COLO668 (cell line): ENCODE data around the gene ZNF350.
"Not testable (repeated sequence)": the region's sequence is repeated elsewhere in the genome, so short reads cannot be mapped to it uniquely, and the experiment has no call there.

Experiments
- DNase-seq: peaks from one replicate; lab custom pipeline; 2025; ENCODE audit not compliant: unreplicated experiment; lab: John Stamatoyannopoulos, UW

ZNF350 gene

GRCh38 chr19:51975787-51976186, 10.9 kb downstream of the ZNF350 start:
- not testable (repeated sequence) for DNase-seq

- peak; percentile 12 for DNase-seq
Measured at GRCh38 chr19:51971624-51972023, 15.0 kb downstream of the ZNF350 start.

DNA sequence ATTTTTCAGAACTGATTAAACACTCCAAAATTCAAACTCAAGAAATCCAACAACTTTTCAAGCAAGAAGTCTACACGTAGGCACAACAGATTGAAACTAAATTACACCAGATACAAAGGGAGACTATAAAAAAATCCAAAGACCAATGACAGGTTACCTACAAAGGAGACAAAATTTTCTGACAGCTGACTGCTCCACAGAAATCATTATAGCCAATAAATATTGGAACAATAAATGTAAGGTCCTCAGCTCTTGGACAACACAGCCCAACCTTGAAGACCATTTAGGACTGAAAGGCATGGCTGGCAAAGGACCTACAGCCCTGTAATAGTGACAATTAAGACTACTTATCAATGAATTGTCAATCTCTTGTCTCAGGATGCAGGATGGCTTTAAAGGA, 15.9 kb downstream of the ZNF350 start:
- no peak for DNase-seq

GRCh38 chr19:51965583-51965982, 21.1 kb downstream of the ZNF350 start:
- no peak for DNase-seq

- not testable (repeated sequence) for DNase-seq
Measured at GRCh38 chr19:51960621-51961233, 25.9 kb downstream of the ZNF350 start.

- no peak for DNase-seq
Measured at GRCh38 chr19:51959791-51960190, 26.8 kb downstream of the ZNF350 start.

- not testable (repeated sequence) for DNase-seq
Measured at GRCh38 chr19:51957846-51958245, 28.8 kb downstream of the ZNF350 start.

DNA sequence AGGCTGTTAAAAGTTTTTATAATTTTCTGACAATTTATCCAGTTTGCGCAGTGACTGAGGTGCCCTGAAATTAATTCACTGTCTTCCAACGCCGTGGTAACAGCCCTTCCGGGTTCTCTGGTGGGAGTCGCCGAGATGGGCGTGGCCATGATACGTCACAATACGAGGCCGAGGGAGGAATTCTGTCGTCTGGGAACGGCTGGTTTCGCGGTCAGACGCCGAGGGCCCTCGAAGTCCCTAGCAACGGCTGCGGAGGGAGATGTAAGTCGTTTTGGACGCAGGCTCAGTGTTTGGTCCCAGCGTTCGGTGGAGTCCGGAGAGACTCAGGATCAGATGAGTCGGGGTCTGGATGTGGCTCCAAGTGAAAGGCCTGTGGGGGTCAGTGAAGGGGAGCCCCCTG, 37.7 kb downstream of the ZNF350 start:
- no peak for DNase-seq

DNA sequence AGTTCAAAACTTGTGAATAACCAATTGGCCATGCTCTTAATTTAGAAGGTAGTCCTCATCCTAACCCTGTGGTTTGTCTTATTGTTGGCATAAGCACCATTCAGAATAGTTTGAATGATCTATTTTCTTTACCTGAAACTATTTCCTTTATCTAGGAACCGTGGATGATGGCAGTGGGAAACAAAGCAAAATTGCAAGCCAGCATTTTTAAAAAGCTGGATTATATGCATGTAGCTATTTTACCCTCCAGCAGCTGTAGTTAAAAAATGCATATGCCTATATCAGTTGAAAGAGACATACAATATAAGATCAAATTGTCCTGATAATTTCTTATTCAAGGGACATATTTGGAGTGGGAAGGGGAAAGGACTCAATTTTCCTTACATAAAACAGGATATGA, 40.0 kb downstream of the ZNF350 start:
- DNase-seq: no peak

DNA sequence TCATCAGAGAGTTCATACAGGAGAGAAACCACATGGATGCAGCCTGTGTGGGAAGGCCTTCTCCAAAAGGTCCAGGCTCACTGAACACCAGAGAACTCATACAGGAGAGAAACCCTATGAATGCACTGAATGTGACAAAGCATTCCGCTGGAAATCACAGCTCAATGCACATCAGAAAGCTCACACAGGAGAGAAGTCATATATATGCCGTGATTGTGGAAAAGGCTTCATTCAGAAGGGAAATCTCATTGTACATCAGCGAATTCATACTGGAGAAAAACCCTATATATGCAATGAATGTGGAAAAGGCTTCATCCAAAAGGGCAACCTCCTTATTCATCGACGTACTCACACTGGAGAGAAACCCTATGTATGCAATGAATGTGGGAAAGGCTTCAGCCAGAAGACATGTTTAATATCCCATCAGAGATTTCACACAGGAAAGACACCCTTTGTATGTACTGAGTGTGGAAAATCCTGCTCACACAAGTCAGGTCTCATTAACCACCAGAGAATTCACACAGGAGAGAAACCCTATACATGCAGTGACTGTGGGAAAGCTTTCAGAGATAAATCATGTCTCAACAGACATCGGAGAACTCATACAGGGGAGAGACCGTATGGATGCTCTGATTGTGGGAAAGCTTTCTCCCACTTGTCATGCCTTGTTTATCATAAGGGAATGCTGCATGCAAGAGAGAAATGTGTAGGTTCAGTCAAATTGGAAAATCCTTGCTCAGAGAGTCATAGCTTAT, 41.7 kb downstream of the ZNF350 start:
- no peak for DNase-seq

- DNase-seq: no peak
Measured at GRCh38 chr19:51938936-51939335, 47.7 kb downstream of the ZNF350 start.

GRCh38 chr19:51931921-51932320, 54.7 kb downstream of the ZNF350 start:
- no peak for DNase-seq

- no peak for DNase-seq
Measured at GRCh38 chr19:51927859-51928258, 58.8 kb downstream of the ZNF350 start.

DNA sequence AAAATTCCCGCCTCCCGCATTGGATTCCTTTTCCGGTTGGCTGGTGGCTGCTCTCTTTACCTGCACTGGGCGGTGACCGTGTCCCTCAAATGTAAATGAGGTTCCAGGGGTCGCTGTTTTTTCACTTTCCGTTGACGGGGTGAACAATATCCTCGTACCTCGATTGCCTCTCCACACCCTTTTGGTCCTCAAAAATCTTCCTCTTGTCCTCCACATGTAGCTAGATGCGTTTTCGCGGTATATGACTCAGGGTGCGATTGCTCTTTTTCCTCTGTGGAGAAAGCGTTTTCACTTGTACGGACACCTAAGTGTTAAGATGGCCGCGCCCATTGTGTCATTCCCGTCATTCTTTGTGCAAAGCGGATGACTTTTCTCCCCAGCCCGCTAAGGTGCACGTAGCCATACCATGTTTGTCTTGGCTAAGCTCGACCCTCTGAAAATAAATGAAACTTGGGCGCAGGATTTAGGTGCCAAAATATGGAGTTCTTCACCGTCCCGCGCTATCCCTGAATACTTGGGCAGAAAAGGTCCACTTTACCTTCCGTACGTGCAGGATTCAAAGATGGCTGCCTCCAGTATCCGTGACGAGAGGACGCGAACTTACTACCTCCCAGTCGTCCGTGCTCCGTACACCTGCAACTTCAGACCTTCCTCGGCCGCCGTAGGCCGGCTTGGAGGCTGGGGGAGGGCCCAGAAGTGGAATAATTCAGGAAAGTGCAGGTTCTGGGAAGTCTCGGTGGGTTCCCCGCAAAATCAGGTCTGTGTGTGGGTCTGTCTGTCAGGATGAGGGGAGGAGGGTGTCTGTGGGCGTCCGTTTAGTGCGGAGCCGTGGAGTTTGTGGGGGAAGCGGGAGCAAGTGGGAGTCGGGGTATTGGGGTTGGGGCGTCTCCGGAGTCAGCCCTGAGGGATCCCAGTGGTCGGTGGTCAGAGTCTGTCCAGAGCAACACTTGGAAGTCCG, 59.6 kb downstream of the ZNF350 start, which contains the start of gene ZNF613:
Gene ZNF613, plus strand, starts transcription at position 689 of the 958 bp plus-strand sequence. CDS start 8,749 bp downstream, outside the sequence.
- peak; percentile 87 for DNase-seq

DNA sequence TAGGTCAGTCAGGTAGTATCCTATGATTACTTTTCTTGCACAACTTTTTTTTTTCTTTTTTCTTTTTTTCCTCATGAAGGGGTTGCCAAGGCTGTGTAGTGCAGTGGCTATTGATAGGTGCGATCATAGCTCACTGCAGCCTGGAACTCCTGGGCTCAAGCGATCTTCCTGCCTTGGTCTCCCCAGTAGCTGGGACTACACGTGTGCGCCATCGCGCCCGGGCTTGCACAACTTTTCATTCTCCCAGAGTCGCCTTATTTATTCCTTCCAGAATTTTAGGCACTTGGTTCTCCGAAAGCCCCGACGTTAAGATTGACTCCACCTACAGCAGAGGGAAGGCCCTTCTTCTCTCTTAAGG, 60.2 kb downstream of the ZNF350 start:
- DNase-seq: no peak

DNA sequence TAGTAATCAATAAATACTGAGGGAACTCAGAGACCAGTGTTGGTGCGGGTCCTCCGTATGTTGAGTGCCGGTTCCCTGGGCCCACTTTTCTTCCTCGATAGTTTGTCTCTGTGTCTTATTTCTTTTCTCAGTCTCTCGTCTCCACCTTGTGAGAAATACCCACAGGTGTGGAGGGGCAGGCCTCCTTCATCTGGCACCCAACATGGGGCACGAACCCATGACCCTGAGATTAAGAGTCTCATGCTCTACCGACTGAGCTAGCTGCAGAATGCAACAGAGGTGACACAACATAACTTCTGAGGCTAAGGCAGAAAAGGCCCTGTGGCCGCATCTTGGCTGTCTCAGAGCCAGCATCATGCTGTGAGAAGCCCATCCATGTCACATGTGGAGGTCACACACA, 64.7 kb downstream of the ZNF350 start:
- DNase-seq: peak; percentile 1

DNA sequence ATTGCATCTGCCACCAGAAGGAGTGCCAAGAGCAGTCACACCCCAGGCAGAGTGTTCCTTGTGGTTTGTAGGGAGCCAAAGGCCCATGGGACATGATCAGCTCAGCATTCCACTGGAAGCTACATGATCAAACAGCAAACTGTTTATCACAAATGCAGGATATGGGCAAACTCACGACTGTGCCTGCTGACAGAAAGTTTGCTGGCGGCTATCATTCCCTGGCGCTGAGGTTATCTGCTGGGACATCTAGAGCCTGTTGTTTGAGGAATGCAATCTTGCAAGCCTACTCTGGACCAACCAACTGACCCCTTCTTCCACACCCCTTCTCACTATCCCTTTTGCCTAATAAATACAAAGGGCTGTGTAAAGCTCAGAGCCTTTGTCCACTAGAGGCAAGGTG, 67.0 kb downstream of the ZNF350 start:
- no peak for DNase-seq

DNA sequence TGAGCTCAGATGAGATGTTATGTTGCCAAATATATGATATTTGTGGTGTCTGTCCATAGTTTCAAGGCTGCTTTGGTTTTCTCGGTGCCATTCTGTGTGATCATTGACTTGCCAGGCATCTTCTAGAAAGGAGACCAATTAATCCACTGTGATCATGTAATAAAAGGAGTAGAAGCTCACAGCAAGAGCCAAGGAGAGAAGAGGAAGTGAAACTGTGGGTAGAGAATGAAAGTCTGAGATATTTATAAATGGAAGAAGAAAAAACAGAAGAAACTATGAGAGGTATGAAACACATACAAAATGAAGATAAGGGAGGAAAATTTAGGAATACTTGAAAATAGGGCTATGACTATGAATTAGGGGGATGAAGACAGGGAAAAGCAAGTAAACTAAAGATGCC, 70.5 kb downstream of the ZNF350 start:
- no peak for DNase-seq

DNA sequence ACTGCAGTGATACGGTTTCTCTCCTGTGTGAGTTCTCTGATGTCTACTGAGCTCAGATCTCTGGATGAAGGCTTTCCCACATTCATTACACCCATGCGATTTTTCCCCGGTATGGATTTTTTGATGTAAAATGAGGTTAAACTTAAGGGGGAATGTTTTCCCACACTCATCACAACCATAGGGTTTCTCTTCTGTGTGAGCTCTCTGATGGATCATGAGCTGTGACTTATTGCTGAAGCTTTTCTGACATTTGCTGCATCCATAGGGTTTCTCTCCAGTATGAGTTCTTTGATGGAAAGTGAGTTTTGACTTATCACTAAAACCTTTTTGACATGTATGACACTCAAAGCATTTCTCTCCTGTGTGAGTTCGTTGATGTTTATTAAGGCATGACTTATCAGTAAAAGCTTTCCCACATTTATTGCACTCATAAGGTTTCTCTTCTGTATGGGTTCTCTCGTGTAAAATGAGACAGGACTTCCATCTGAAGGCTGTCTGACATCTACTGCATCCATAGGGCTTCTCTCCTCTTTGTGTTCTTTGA, 71.2 kb downstream of the ZNF350 start:
- DNase-seq: no peak
